ENCODE measurements around the gene CFTR.

GRCh38 chr7:117689406-117689805 lies 209.6 kb downstream of the CFTR start:
- TF ChIP-seq CTCF (IDR thresholded peaks at IDR 0.05; ENCODE audit: low read length) (no peak), EZH2 (IDR thresholded peaks at IDR 0.05; ENCODE audit: borderline replicate concordance, low read length) (no peak)

All from OCI-LY1 (cell line).